Esophagus squamous epithelium (tissue), 5 donors: ENCODE data around the gene KIF21B. TPM values are rescaled to one million over a fixed set of nuclear protein-coding genes. Genes with fewer than 3 reads are reported as not detected.

Experiments
- DNase-seq: peaks from one replicate; lab custom pipeline; 2025; lab: John Stamatoyannopoulos, UW
- H3K27ac ChIP-seq, 4 donors: fragments of 200-600 bp; sonication (generic); one replicate each; pipeline ENCODE4 v1.5.1; 2016 to 2019; ENCODE audit warnings: mild to moderate bottlenecking in 1 of 4
- H3K27me3 ChIP-seq, 4 donors: fragments of 200-600 bp; sonication (generic); 1 replicate in 3 of 4; 2 replicates in 1 of 4; pipeline versions ENCODE4 v1.5.1 to v1.6.0; 2017 to 2021; ENCODE audit warnings: antibody characterized with exemption in 1 of 4
- H3K36me3 ChIP-seq, 3 donors: fragments of 200-600 bp; sonication (generic); one replicate each; pipeline ENCODE4 v1.5.1; 2016 to 2019
- H3K4me1 ChIP-seq, 3 donors: fragments of 200-600 bp; sonication (generic); one replicate each; pipeline ENCODE4 v1.5.1; 2017 to 2019
- H3K4me3 ChIP-seq, 4 donors: fragments of 200-600 bp; sonication (generic); 1 replicate in 3 of 4; 2 replicates in 1 of 4; pipeline ENCODE4 v1.5.1; 2016 to 2019; ENCODE audit warnings: mild to moderate bottlenecking in 2 of 4, moderate library complexity in 1 of 4
- H3K9me3 ChIP-seq, 3 donors: fragments of 200-600 bp; sonication (generic); one replicate each; pipeline ENCODE4 v1.5.1; 2016 to 2019
- CTCF ChIP-seq, 6 experiments: fragments of 450-650 bp in 4 of 6; fragments of 200-600 bp in 2 of 6; sonication (generic) in 2 of 6; IDR thresholded peaks; one replicate each; pipeline ENCODE4 v1.5.1; 2016 to 2019; ENCODE audit warnings: antibody characterized with exemption in 6 of 6, mild to moderate bottlenecking in 4 of 6, moderate library complexity in 4 of 6
- POLR2A ChIP-seq, 4 donors: fragments of 450-650 bp; IDR thresholded peaks; one replicate each; pipeline ENCODE4 v1.6.1; 2017; ENCODE audit warnings: antibody characterized with exemption in 4 of 4, mild to moderate bottlenecking in 4 of 4, moderate library complexity in 3 of 4
- WGBS, 2 donors: methylation state at CpG; one replicate each; pipeline ENCODE4 v1.1.5; 2018; 5-methylcytosine and 5-hydroxymethylcytosine counted together
- intact Hi-C: fragments of 100-400 bp; cut with DNase I; formaldehyde crosslinking; loops from one replicate; pipeline ENCODE4 v1.15.0; 2022
- total RNA-seq, 4 donors: library from RNA; depleted of rRNA; stranded (reverse); fragments of >200 nt; gene quantifications; one replicate each; pipeline ENCODE4 v1.1.0, GENCODE V29; 2016
- donor health status: DM: yes; HTN: yes; CAD: no.

KIF21B gene
- total RNA-seq, 4 donors from 2014 or later: 0.53 to 2.1 (median 1.0) TPM

- Histone ChIP-seq H3K4me1 (peaks cover under 1 to 23% (median 14%) of the 10 kb centered on the region in 3 donors), H3K4me3 (no peak overlapping the region), H3K27ac (no peak overlapping the region), H3K27me3 (peaks cover 0 to 13% (median 0%) of the 10 kb centered on the region in 4 donors), H3K36me3 (no peaks in the 10 kb centered on the region), H3K9me3 (no peaks in the 10 kb centered on the region)
- 73 to 92% methylated on average over 1 of the region's 1 CpG for WGBS, 2 donors
- DNase-seq: no peak
- intact Hi-C loops: no loop called here
- TF ChIP-seq CTCF (IDR thresholded peaks at IDR 0.05) (no peak), POLR2A (IDR thresholded peaks at IDR 0.05) (no peak)
Observed at GRCh38 chr1:201032408-201032807, 8.9 kb upstream of the KIF21B start.

GRCh38 chr1:201028461-201028889 lies 5.0 kb upstream of the KIF21B start:
- Histone ChIP-seq H3K27me3 (no peaks in the 10 kb centered on the region), H3K4me3 (no peak overlapping the region), H3K27ac (peak overlapping the region in 3 of 4 donors; percentile 73 to 88 (median 74)), H3K9me3 (no peaks in the 10 kb centered on the region), H3K36me3 (no peaks in the 10 kb centered on the region), H3K4me1 (peaks cover 20 to 58% (median 30%) of the 10 kb centered on the region in 3 donors)
- 54 to 58% methylated on average over 7 of the region's 7 CpGs for WGBS, 2 donors
- no peak for DNase-seq
- intact Hi-C loops: no loop called here
- no peak for TF ChIP-seq CTCF (IDR thresholded peaks at IDR 0.05)
- TF ChIP-seq POLR2A (IDR thresholded peaks at IDR 0.05): no peak

DNA sequence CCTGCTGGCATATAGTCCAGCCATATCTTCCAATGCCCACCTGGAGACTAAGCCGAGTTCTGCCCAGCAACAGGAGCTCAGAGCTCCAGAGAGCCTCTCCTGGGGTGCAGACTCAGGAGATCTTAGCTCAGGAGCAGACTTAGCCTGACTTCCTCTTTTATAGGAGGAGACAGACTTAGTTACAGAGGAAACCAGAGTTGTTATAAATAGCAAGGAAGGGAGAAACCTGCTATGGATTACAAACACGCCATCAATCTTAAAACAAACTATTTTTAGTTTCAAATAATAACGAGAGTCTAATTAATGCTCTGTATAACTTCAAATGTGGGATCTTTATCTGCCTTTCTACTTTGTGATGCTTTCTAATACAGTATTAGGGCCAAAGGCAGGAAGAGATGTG lies 3.3 kb upstream of the KIF21B start:
- H3K4me1 ChIP-seq: peaks cover 28 to 73% (median 41%) of the 10 kb centered on the region in 3 donors
- intact Hi-C loops: no loop called here
- H3K4me3 ChIP-seq: no peak overlapping the region
- no peaks in the 10 kb centered on the region for H3K36me3 ChIP-seq
- WGBS, 2 donors: 43 to 48% methylated on average over 3 of the region's 3 CpGs
- H3K27me3 ChIP-seq: peaks cover 0 to 14% (median 0%) of the 10 kb centered on the region in 4 donors
- TF ChIP-seq POLR2A (IDR thresholded peaks at IDR 0.05) (no peak), CTCF (IDR thresholded peaks at IDR 0.05) (no peak)
- DNase-seq: no peak
- no peaks in the 10 kb centered on the region for H3K9me3 ChIP-seq
- H3K27ac ChIP-seq: peak overlapping the region in 1 of 4 donors; percentile 20

- no peaks in the 10 kb centered on the region for H3K9me3 ChIP-seq
- peaks cover 28 to 79% (median 43%) of the 10 kb centered on the region in 3 donors for H3K4me1 ChIP-seq
- TF ChIP-seq POLR2A (IDR thresholded peaks at IDR 0.05): no peak
- no peak for TF ChIP-seq CTCF (IDR thresholded peaks at IDR 0.05)
- DNase-seq: no peak
- H3K36me3 ChIP-seq: no peaks in the 10 kb centered on the region
- peaks cover 0 to 19% (median 0%) of the 10 kb centered on the region in 4 donors for H3K27me3 ChIP-seq
- 33% methylated on average over 2 of the region's 3 CpGs; no CpG with 5 or more reads in 1 of the 2 donors for WGBS, 2 donors
- intact Hi-C loops: no loop called here
- H3K4me3 ChIP-seq: no peak overlapping the region
- H3K27ac ChIP-seq: peak overlapping the region in 1 of 4 donors; percentile 13
Observed at GRCh38 chr1:201026234-201026633, 2.7 kb upstream of the KIF21B start.

DNA sequence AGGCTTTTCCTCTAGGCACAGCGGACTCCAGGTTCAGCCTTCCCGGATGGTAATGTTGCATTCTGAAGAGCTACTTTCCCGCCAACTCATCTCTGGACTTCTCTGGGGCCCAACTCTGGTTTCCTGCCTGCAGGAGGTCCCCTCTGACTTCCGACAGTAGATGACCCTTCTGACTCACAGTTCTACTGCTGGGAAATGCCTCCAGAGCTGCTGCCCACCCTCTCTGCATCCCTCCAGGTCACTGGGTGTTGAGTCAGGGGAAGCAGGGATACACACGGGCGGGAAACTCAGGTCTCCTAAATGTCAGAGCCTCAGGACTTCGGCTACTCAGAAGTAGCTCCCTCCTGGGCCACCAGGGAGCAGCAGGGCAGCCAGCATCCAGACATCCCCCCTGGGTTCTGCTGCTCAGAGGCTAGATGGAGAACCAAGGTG lies 2.1 kb upstream of the KIF21B start:
- Histone ChIP-seq H3K4me1 (peaks cover 29 to 86% (median 48%) of the 10 kb centered on the region in 3 donors), H3K27me3 (peaks cover 0 to 19% (median 0%) of the 10 kb centered on the region in 4 donors), H3K36me3 (no peaks in the 10 kb centered on the region), H3K4me3 (no peak overlapping the region), H3K27ac (peak overlapping the region in 2 of 4 donors; percentile 9 to 13), H3K9me3 (no peaks in the 10 kb centered on the region)
- no peak for TF ChIP-seq POLR2A (IDR thresholded peaks at IDR 0.05)
- peak in 1 of 6 experiments; percentile 7 for TF ChIP-seq CTCF (IDR thresholded peaks at IDR 0.05)
- intact Hi-C loops: no loop called here
- 61 to 64% methylated on average over 3 to 6 of the region's 7 CpGs for WGBS, 2 donors
- no peak for DNase-seq
